Measurements from ENCODE around the gene PCDH8. TPM values are rescaled to one million over a fixed set of nuclear protein-coding genes. Genes with fewer than 3 reads are reported as not detected.
"Not testable (repeated sequence)": the region's sequence is repeated elsewhere in the genome, so short reads cannot be mapped to it uniquely, and the experiment has no call there.

The PCDH8 gene
- total and polyA plus RNA-seq, 10 of the 15 experiments (the other 5 are each of a cell fraction or from before 2014, with no cell fraction given), result 0.03 to 0.86 (median 0.45) TPM; not detected in 1

GRCh38 chr13:52827839-52828238 lies 20.6 kb downstream of the PCDH8 start:
- POLR2A ChIA-PET, result interaction anchor here (1.0 kb wide), 1 partner anchor 16 kb away, joined by 3 read pairs; no protein-coding TSS in a partner anchor
- in situ Hi-C loops (cut with MboI), result no loop called here

GRCh38 chr13:52817886-52818285 lies 30.6 kb downstream of the PCDH8 start:
- BruUV-seq (replicated peaks); in situ Hi-C loops (cut with MboI); H3K27me3 ChIP-seq (replicated peaks in 1 of 2; ENCODE audit: control insufficient read depth in 2 of 2, insufficient read depth in 2 of 2, low read length in 1 of 2); CTCF ChIA-PET; POLR2A ChIA-PET; H2AFZ ChIP-seq (ENCODE audit: control insufficient read depth, low read depth, low read length); ATAC-seq; H3K27ac ChIP-seq (ENCODE audit: control insufficient read depth, insufficient read depth); H3K4me3 ChIP-seq; intact Hi-C loops (cut with micrococcal nuclease; ENCODE audit: unreplicated experiment); H3K36me3 ChIP-seq (ENCODE audit: control insufficient read depth in 2 of 2, insufficient read depth in 2 of 2, low read length in 1 of 2); H4K20me1 ChIP-seq (ENCODE audit: control insufficient read depth, insufficient read depth); H3K79me2 ChIP-seq (ENCODE audit: control insufficient read depth, insufficient read depth, low read length); H3K4me2 ChIP-seq (ENCODE audit: control insufficient read depth, insufficient read depth); H3K9ac ChIP-seq (ENCODE audit: control insufficient read depth, insufficient read depth, low read length); SMC1A ChIA-PET (ENCODE audit: uncharacterized antibody, unreplicated experiment); FAIRE-seq; H3K9me3 ChIP-seq (replicated peaks; ENCODE audit: control insufficient read depth, insufficient read depth, low read length); DNase-seq (ENCODE audit: low read depth, low spot score); H3K4me1 ChIP-seq (ENCODE audit: control insufficient read depth, insufficient read depth, low read length): not testable (repeated sequence)
- RAD21 ChIA-PET (ENCODE audit: unreplicated experiment), result interaction anchor here (1.7 kb wide), 1 partner anchor 150 kb away, joined by 6 read pairs; no protein-coding TSS in a partner anchor
- 77% methylated on average over 23 of the region's 29 CpGs for WGBS (ENCODE audit: insufficient coverage, insufficient replicate concordance, low lambda C conversion rate, missing lambda C conversion rate)

More at GRCh38 chr13:52827839-52828238, 20.6 kb downstream of the PCDH8 start:
- Histone ChIP-seq H3K27me3 (replicated peaks in 1 of 2; ENCODE audit: control insufficient read depth in 2 of 2, insufficient read depth in 2 of 2, low read length in 1 of 2) (no peaks in the 10 kb centered on the region; a peak in 2 of 4 replicates), H3K79me2 (ENCODE audit: control insufficient read depth, insufficient read depth, low read length) (no peaks in the 10 kb centered on the region), H4K20me1 (ENCODE audit: control insufficient read depth, insufficient read depth) (no peaks in the 10 kb centered on the region), H3K4me3 (no peak overlapping the region), H3K4me1 (ENCODE audit: control insufficient read depth, insufficient read depth, low read length) (no peaks in the 10 kb centered on the region), H2AFZ (ENCODE audit: control insufficient read depth, low read depth, low read length) (no peak overlapping the region), H3K27ac (ENCODE audit: control insufficient read depth, insufficient read depth) (no peak overlapping the region), H3K9ac (ENCODE audit: control insufficient read depth, insufficient read depth, low read length) (no peak overlapping the region), H3K9me3 (replicated peaks; ENCODE audit: control insufficient read depth, insufficient read depth, low read length) (no peaks in the 10 kb centered on the region), H3K4me2 (ENCODE audit: control insufficient read depth, insufficient read depth) (no peak overlapping the region), H3K36me3 (ENCODE audit: control insufficient read depth in 2 of 2, insufficient read depth in 2 of 2, low read length in 1 of 2) (no peaks in the 10 kb centered on the region)
- ChIA-PET SMC1A (ENCODE audit: uncharacterized antibody, unreplicated experiment) (no interaction called here), RAD21 (ENCODE audit: unreplicated experiment) (no interaction called here), CTCF (interaction anchor here (1.0 to 2.1 kb wide), 3 partner anchors 15 to 163 kb away, joined by 3 to 6 read pairs (median 3); no protein-coding TSS in a partner anchor)
- TF ChIP-seq CHD1 (IDR thresholded peaks at IDR 0.05; ENCODE audit: low read depth, low read length) (no peak), RELA (IDR thresholded peaks at IDR 0.05; ENCODE audit: borderline replicate concordance, partially characterized antibody) (no peak), SIX5 (IDR thresholded peaks at IDR 0.05; ENCODE audit: low read depth, low read length, severe bottlenecking) (no peak), YY1 (IDR thresholded peaks at IDR 0.05; ENCODE audit: low read depth, low read length) (no peak), ASH2L (IDR thresholded peaks at IDR 0.05; ENCODE audit: borderline replicate concordance, low read depth) (no peak), STAT3 (IDR thresholded peaks at IDR 0.05; ENCODE audit: low read depth, low read length) (no peak), SKIL (IDR thresholded peaks at IDR 0.05; ENCODE audit: low read depth, poor library complexity, severe bottlenecking) (no peak), NBN (IDR thresholded peaks at IDR 0.05) (no peak)
- ATAC-seq (no peak), DNase-seq (ENCODE audit: low read depth, low spot score) (no peak), FAIRE-seq (no peak)
- no TSS peak for BruUV-seq (replicated peaks)
- intact Hi-C loops (cut with micrococcal nuclease; ENCODE audit: unreplicated experiment), result no loop called here
- 32% methylated on average over 7 of the region's 7 CpGs for WGBS (ENCODE audit: insufficient coverage, insufficient replicate concordance, low lambda C conversion rate, missing lambda C conversion rate)

Measured in GM12878 (cell line).